ENCODE results near the gene NET1.

DNA sequence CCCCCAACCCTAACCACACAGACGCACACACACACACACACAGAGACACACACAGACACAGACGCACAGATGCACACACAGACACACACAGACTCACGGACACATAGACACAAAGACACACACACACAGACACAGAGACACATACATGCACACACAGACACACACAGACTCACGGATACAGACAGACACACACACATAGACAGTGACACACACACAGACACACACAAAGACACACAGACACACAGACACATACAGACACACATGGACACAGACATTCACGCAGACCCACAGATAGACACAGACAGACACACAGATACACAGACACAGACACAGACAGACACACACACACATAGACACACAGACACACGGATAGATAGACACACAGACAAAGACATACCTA, 84.9 kb downstream of the NET1 start:
- TF ChIP-seq, protein P1, sequence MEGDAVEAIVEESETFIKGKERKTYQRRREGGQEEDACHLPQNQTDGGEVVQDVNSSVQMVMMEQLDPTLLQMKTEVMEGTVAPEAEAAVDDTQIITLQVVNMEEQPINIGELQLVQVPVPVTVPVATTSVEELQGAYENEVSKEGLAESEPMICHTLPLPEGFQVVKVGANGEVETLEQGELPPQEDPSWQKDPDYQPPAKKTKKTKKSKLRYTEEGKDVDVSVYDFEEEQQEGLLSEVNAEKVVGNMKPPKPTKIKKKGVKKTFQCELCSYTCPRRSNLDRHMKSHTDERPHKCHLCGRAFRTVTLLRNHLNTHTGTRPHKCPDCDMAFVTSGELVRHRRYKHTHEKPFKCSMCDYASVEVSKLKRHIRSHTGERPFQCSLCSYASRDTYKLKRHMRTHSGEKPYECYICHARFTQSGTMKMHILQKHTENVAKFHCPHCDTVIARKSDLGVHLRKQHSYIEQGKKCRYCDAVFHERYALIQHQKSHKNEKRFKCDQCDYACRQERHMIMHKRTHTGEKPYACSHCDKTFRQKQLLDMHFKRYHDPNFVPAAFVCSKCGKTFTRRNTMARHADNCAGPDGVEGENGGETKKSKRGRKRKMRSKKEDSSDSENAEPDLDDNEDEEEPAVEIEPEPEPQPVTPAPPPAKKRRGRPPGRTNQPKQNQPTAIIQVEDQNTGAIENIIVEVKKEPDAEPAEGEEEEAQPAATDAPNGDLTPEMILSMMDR (IDR thresholded peaks at IDR 0.05; ENCODE audit: borderline replicate concordance, extremely low read depth, low read length, poor library complexity, severe bottlenecking) = no peak
- TF ChIP-seq EZH2 (IDR thresholded peaks at IDR 0.05; ENCODE audit: borderline replicate concordance, low read depth, low read length, severe bottlenecking) = no peak
